ENCODE results near the gene PRKRA. TPM values are rescaled to one million over a fixed set of nuclear protein-coding genes. Genes with fewer than 3 reads are reported as not detected.

The PRKRA gene
- total and polyA plus RNA-seq, 2 of the 13 experiments (the other 11 are each of a cell fraction or from before 2014, with no cell fraction given) = 53.1 to 74.7 TPM

DNA sequence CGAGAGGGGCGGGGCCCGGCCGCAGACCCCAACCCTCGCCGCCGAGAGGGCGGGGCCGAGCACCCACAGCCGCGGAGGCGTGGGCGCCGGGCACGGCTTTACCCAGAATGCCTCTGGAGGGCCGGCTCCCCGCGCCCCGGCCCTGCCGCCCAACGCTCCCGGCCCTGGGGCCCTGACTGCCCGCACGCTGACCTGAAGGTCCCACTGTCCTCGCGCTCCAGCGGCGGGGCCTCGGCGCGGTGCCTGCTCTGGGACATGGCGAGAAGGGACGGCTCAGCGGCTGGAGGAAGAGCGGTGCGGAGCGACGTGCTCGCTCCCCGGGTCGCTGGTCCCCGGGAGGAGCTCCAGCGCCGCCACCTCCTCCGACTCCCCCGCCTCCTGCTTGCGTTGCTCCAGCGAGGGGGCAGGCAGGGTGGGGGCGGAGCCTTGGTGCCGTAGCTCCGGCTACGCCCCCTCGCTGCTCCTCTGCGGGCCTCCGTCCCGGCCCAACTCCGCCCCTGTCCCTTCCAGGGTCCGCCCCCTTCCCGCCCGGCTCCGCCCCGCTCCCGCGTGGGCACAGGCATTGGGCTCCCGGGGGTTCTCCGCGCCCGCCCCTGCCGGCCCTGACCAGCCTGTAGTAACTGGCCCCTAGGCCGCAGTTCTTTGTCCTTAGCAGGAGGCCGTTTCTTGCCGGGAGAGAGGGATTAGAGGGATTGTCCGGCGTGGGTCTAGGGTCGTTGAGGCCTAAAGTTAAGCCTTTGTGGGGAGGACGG is at the start of gene PRKRA, which contains the start of gene PJVK (continued):
- TF ChIP-seq, protein P1, sequence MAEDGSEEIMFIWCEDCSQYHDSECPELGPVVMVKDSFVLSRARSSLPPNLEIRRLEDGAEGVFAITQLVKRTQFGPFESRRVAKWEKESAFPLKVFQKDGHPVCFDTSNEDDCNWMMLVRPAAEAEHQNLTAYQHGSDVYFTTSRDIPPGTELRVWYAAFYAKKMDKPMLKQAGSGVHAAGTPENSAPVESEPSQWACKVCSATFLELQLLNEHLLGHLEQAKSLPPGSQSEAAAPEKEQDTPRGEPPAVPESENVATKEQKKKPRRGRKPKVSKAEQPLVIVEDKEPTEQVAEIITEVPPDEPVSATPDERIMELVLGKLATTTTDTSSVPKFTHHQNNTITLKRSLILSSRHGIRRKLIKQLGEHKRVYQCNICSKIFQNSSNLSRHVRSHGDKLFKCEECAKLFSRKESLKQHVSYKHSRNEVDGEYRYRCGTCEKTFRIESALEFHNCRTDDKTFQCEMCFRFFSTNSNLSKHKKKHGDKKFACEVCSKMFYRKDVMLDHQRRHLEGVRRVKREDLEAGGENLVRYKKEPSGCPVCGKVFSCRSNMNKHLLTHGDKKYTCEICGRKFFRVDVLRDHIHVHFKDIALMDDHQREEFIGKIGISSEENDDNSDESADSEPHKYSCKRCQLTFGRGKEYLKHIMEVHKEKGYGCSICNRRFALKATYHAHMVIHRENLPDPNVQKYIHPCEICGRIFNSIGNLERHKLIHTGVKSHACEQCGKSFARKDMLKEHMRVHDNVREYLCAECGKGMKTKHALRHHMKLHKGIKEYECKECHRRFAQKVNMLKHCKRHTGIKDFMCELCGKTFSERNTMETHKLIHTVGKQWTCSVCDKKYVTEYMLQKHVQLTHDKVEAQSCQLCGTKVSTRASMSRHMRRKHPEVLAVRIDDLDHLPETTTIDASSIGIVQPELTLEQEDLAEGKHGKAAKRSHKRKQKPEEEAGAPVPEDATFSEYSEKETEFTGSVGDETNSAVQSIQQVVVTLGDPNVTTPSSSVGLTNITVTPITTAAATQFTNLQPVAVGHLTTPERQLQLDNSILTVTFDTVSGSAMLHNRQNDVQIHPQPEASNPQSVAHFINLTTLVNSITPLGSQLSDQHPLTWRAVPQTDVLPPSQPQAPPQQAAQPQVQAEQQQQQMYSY (CRISPR knock-in tag; IDR thresholded peaks at IDR 0.05) = peak; percentile 48
- TF ChIP-seq, protein P2, sequence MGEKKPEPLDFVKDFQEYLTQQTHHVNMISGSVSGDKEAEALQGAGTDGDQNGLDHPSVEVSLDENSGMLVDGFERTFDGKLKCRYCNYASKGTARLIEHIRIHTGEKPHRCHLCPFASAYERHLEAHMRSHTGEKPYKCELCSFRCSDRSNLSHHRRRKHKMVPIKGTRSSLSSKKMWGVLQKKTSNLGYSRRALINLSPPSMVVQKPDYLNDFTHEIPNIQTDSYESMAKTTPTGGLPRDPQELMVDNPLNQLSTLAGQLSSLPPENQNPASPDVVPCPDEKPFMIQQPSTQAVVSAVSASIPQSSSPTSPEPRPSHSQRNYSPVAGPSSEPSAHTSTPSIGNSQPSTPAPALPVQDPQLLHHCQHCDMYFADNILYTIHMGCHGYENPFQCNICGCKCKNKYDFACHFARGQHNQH (CRISPR knock-in tag; IDR thresholded peaks at IDR 0.05) = peak; percentile 89
- TF ChIP-seq EP300 (IDR thresholded peaks at IDR 0.05; ENCODE audit: low read depth in 2 of 2, low read length in 2 of 2) (peak in 1 of 2 experiments; percentile 14; a peak in 1 of 4 replicates), EP300 (CRISPR knock-in tag; IDR thresholded peaks at IDR 0.05; ENCODE audit: borderline replicate concordance) (peak; percentile 65; the same call in 1 of the 2 replicates), ISX (CRISPR knock-in tag; conservative IDR thresholded peaks at IDR 0.05) (no peak; the same call in 1 of the 2 replicates), ZNF296 (CRISPR knock-in tag; conservative IDR thresholded peaks at IDR 0.05) (no peak), KLF12 (CRISPR knock-in tag; IDR thresholded peaks at IDR 0.05; ENCODE audit: borderline replicate concordance) (peak; percentile 42; the same call in 1 of the 2 replicates), CBX5 (CRISPR knock-in tag; IDR thresholded peaks at IDR 0.05; ENCODE audit: borderline replicate concordance) (peak; percentile 58; the same call in 1 of the 2 replicates), TARDBP (CRISPR knock-in tag; IDR thresholded peaks at IDR 0.05) (peak; percentile 45; the same call in 1 of the 2 replicates), ZNF550 (CRISPR knock-in tag; IDR thresholded peaks at IDR 0.05; ENCODE audit: borderline replicate concordance) (no peak), RARG (CRISPR knock-in tag; IDR thresholded peaks at IDR 0.05; ENCODE audit: low read depth) (peak; percentile 79; the same call in 1 of the 2 replicates), AGO2 (optimal IDR thresholded peaks at IDR 0.05; ENCODE audit: low read depth, low read length) (peak; percentile 91)
- TF ChIP-seq, protein P3, sequence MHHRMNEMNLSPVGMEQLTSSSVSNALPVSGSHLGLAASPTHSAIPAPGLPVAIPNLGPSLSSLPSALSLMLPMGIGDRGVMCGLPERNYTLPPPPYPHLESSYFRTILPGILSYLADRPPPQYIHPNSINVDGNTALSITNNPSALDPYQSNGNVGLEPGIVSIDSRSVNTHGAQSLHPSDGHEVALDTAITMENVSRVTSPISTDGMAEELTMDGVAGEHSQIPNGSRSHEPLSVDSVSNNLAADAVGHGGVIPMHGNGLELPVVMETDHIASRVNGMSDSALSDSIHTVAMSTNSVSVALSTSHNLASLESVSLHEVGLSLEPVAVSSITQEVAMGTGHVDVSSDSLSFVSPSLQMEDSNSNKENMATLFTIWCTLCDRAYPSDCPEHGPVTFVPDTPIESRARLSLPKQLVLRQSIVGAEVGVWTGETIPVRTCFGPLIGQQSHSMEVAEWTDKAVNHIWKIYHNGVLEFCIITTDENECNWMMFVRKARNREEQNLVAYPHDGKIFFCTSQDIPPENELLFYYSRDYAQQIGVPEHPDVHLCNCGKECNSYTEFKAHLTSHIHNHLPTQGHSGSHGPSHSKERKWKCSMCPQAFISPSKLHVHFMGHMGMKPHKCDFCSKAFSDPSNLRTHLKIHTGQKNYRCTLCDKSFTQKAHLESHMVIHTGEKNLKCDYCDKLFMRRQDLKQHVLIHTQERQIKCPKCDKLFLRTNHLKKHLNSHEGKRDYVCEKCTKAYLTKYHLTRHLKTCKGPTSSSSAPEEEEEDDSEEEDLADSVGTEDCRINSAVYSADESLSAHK (CRISPR knock-in tag; IDR thresholded peaks at IDR 0.05; ENCODE audit: borderline replicate concordance) = no peak
- TF ChIP-seq, protein P4, sequence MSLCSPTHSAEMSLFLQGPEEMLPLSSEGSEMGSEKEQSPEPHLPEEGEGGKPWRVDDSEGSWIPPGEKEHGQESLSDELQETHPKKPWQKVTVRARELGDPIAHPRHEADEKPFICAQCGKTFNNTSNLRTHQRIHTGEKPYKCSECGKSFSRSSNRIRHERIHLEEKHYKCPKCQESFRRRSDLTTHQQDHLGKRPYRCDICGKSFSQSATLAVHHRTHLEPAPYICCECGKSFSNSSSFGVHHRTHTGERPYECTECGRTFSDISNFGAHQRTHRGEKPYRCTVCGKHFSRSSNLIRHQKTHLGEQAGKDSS (CRISPR knock-in tag; IDR thresholded peaks at IDR 0.05; ENCODE audit: borderline replicate concordance, low read depth) = peak; percentile 96
- TF ChIP-seq, protein P5, sequence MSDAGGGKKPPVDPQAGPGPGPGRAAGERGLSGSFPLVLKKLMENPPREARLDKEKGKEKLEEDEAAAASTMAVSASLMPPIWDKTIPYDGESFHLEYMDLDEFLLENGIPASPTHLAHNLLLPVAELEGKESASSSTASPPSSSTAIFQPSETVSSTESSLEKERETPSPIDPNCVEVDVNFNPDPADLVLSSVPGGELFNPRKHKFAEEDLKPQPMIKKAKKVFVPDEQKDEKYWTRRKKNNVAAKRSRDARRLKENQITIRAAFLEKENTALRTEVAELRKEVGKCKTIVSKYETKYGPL (CRISPR knock-in tag; IDR thresholded peaks at IDR 0.05) = peak; percentile 77
- TF ChIP-seq, protein P6, sequence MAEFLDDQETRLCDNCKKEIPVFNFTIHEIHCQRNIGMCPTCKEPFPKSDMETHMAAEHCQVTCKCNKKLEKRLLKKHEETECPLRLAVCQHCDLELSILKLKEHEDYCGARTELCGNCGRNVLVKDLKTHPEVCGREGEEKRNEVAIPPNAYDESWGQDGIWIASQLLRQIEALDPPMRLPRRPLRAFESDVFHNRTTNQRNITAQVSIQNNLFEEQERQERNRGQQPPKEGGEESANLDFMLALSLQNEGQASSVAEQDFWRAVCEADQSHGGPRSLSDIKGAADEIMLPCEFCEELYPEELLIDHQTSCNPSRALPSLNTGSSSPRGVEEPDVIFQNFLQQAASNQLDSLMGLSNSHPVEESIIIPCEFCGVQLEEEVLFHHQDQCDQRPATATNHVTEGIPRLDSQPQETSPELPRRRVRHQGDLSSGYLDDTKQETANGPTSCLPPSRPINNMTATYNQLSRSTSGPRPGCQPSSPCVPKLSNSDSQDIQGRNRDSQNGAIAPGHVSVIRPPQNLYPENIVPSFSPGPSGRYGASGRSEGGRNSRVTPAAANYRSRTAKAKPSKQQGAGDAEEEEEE (CRISPR knock-in tag; IDR thresholded peaks at IDR 0.05; ENCODE audit: borderline replicate concordance) = no peak
